Adrenal gland (tissue), 12 donors: ENCODE data around the gene AMPD1. TPM values are rescaled to one million over a fixed set of nuclear protein-coding genes. Genes with fewer than 3 reads are reported as not detected.

ENCODE experiments used
- DNase-seq, 7 donors: peaks; one replicate each; pipeline ENCODE4 v3.0.0-alpha.2; 2019 to 2020
- H3K27ac ChIP-seq, 5 donors: fragments of 200-600 bp; sonication (generic) in 4 of 5; 1 replicate in 3 of 5; 2 replicates in 2 of 5; pipeline versions ENCODE4 v1.5.1 to v1.8.0; 2016 to 2020; ENCODE audit warnings: mild to moderate bottlenecking in 1 of 5
- H3K27me3 ChIP-seq: fragments of 200-600 bp; 2 replicates; pipeline ENCODE4 v1.8.0; 2021
- H3K36me3 ChIP-seq, 2 donors: fragments of 200-600 bp; replicated peaks in 1 of 2; 1 replicate in 1 of 2; 2 replicates in 1 of 2; pipeline versions ENCODE4 v1.5.1 to v1.8.0; 2018 to 2022
- H3K4me1 ChIP-seq, 2 donors: fragments of 200-600 bp; replicated peaks in 1 of 2; 1 replicate in 1 of 2; 2 replicates in 1 of 2; pipeline versions ENCODE4 v1.5.1 to v1.8.0; 2018 to 2021
- H3K4me3 ChIP-seq, 4 donors: fragments of 200-600 bp; sonication (generic) in 3 of 4; one replicate each; pipeline ENCODE4 v1.5.1; 2016 to 2018
- H3K9me3 ChIP-seq, 3 donors: fragments of 200-600 bp; sonication (generic) in 1 of 3; replicated peaks in 1 of 3; 1 replicate in 2 of 3; 2 replicates in 1 of 3; pipeline versions ENCODE4 v1.5.1 to v1.8.0; 2016 to 2021
- CTCF ChIP-seq, 6 experiments: fragments of 450-650 bp in 4 of 6; fragments of 200-600 bp in 2 of 6; sonication (generic) in 1 of 6; IDR thresholded peaks; 1 replicate in 5 of 6; 2 replicates in 1 of 6; pipeline versions ENCODE4 v1.5.1 to v1.8.0; 2016 to 2021; ENCODE audit warnings: antibody characterized with exemption in 6 of 6, mild to moderate bottlenecking in 2 of 6, moderate library complexity in 1 of 6
- POLR2A ChIP-seq, 2 donors: fragments of 450-650 bp; IDR thresholded peaks; one replicate each; pipeline ENCODE4 v1.6.1; 2017; ENCODE audit warnings: antibody characterized with exemption in 2 of 2, mild to moderate bottlenecking in 2 of 2, moderate library complexity in 1 of 2
- WGBS, 4 donors: extraction: QIAGEN DNeasy Blood & Tissue Kit in 2 of 4; methylation state at CpG; one replicate each; pipeline versions ENCODE4 v1.1.5 to v1.1.7; 2013 to 2017; 5-methylcytosine and 5-hydroxymethylcytosine counted together
- intact Hi-C, 2 donors: fragments of 100-400 bp; cut with DNase I; formaldehyde crosslinking; loops; one replicate each; pipeline versions ENCODE4 v1.14.1 to v1.15.0; 2022 to 2023
- polyA plus RNA-seq, 3 donors: library from polyadenylated mRNA; stranded (reverse); fragments of 200-250 nt in 2 of 3; fragments of 350-450 nt in 1 of 3; fragmentation: Illumina TruSeq in 1 of 3; extraction: RNeasy Lipid Tissue Mini Kit (QIAGEN cat#74804) in 1 of 3; gene quantifications; one replicate each; pipeline ENCODE4 v1.2.3, GENCODE V29; 2013 to 2014
- total RNA-seq, 9 donors: library from RNA; depleted of rRNA in 4 of 9; stranded (reverse); fragments of >200 nt in 4 of 9; fragments of 120-200 nt in 1 of 9; fragmentation: NEBNext Ultra II Directional in 1 of 9; extraction: Animal tissue kit (Norgen Biotek cat#: 25700) in 1 of 9; gene quantifications; one replicate each; pipeline versions ENCODE4 v1.1.0 to v1.2.4, GENCODE V29; 2013 to 2023
- donor health status: healthy with polysubstance abuse.
- donor health status: Bipolar disorder and iron deficiency.
- donor health status: DM: yes; HTN: yes; CAD: no.
- donor health status: DM: no; HTN: no; CAD: no.
- donor health status: DM: no; HTN: no; CAD: no.
- donor health status: DM: yes; HTN: yes; CAD: no.

The AMPD1 gene
- total and polyA plus RNA-seq, 12 donors = 0.24 to 0.29 TPM; not detected in 10

- no peaks in the 10 kb centered on the region for H3K4me1 ChIP-seq
- no peak overlapping the region for H3K4me3 ChIP-seq
- H3K27ac ChIP-seq = no peak overlapping the region
- H3K9me3 ChIP-seq = no peaks in the 10 kb centered on the region
- 89 to 96% (median 93%) methylated on average over 5 of the region's 5 CpGs for WGBS, 4 donors
- no peak for DNase-seq
- no peaks in the 10 kb centered on the region for H3K27me3 ChIP-seq
- intact Hi-C loops = no loop called here
- H3K36me3 ChIP-seq = peaks cover 0 to 25% of the 10 kb centered on the region in 2 donors
- TF ChIP-seq CTCF (IDR thresholded peaks at IDR 0.05) (no peak), POLR2A (IDR thresholded peaks at IDR 0.05) (no peak)
These were observed 7.4 kb upstream of the AMPD1 start for GRCh38 chr1:114702737-114703136.

GRCh38 chr1:114701931-114702330, 6.6 kb upstream of the AMPD1 start:
- intact Hi-C loops = no loop called here
- 28 to 56% (median 47%) methylated on average over 2 of the region's 2 CpGs for WGBS, 4 donors

GRCh38 chr1:114700036-114700600, 4.8 kb upstream of the AMPD1 start:
- no peak for TF ChIP-seq POLR2A (IDR thresholded peaks at IDR 0.05)
- no peak for TF ChIP-seq CTCF (IDR thresholded peaks at IDR 0.05)
- no peaks in the 10 kb centered on the region for H3K9me3 ChIP-seq
- H3K36me3 ChIP-seq = peaks cover 0 to 3% of the 10 kb centered on the region in 2 donors
- no peak overlapping the region for H3K4me3 ChIP-seq
- no peaks in the 10 kb centered on the region for H3K4me1 ChIP-seq
- H3K27me3 ChIP-seq = no peaks in the 10 kb centered on the region
- 35 to 53% (median 51%) methylated on average over 4 of the region's 4 CpGs for WGBS, 4 donors
- intact Hi-C loops = no loop called here
- peak overlapping the region in 1 of 5 donors; percentile 29 for H3K27ac ChIP-seq
- DNase-seq = no peak

More at GRCh38 chr1:114701931-114702330, 6.6 kb upstream of the AMPD1 start:
- no peaks in the 10 kb centered on the region for H3K27me3 ChIP-seq
- H3K36me3 ChIP-seq = peaks cover 0 to 17% of the 10 kb centered on the region in 2 donors
- no peak overlapping the region for H3K4me3 ChIP-seq
- no peak for DNase-seq
- H3K27ac ChIP-seq = no peak overlapping the region
- no peaks in the 10 kb centered on the region for H3K4me1 ChIP-seq
- H3K9me3 ChIP-seq = no peaks in the 10 kb centered on the region
- TF ChIP-seq CTCF (IDR thresholded peaks at IDR 0.05) = no peak
- TF ChIP-seq POLR2A (IDR thresholded peaks at IDR 0.05) = no peak

- Histone ChIP-seq H3K4me3 (no peak overlapping the region), H3K27ac (no peak overlapping the region), H3K4me1 (no peaks in the 10 kb centered on the region), H3K9me3 (no peaks in the 10 kb centered on the region), H3K27me3 (peaks cover 6% of the 10 kb centered on the region), H3K36me3 (no peaks in the 10 kb centered on the region)
- TF ChIP-seq CTCF (IDR thresholded peaks at IDR 0.05) (no peak), POLR2A (IDR thresholded peaks at IDR 0.05) (no peak)
- DNase-seq = no peak
- intact Hi-C loops = no loop called here
These were observed 1.5 kb upstream of the AMPD1 start for GRCh38 chr1:114696810-114697209.
